MM.1S (cell line): ENCODE measurements around the gene LSAMP.

Source experiments
- DNase-seq: peaks from one replicate; pipeline ENCODE4 v3.0.0-alpha.2; 2015
- H2AFZ ChIP-seq: fragments of 300-600 bp; sonication (generic); 2 replicates; pipeline ENCODE4 v1.6.0; 2016; ENCODE audit warnings: antibody characterized with exemption, low read length
- H3F3A ChIP-seq: fragments of 300-600 bp; sonication (generic); 2 replicates; pipeline ENCODE4 v1.6.1; 2016; ENCODE audit warnings: mild to moderate bottlenecking, antibody characterized with exemption, low read length, moderate library complexity, mixed read lengths; ENCODE audit not compliant: insufficient read depth
- H3K27ac ChIP-seq: fragments of 300-600 bp; sonication (generic); 2 replicates; pipeline ENCODE4 v1.5.1; 2016; ENCODE audit warnings: mild to moderate bottlenecking, low read length
- H3K27me3 ChIP-seq: fragments of 300-600 bp; sonication (generic); replicated peaks from 2 replicates; pipeline ENCODE4 v1.6.0; 2016; ENCODE audit warnings: low read length; ENCODE audit not compliant: insufficient read depth
- H3K36me3 ChIP-seq: fragments of 300-600 bp; sonication (generic); replicated peaks from 2 replicates; pipeline ENCODE4 v1.6.1; 2016; ENCODE audit warnings: mild to moderate bottlenecking, low read length, mixed read lengths; ENCODE audit not compliant: insufficient read depth
- H3K4me1 ChIP-seq: fragments of 300-600 bp; sonication (generic); 2 replicates; pipeline ENCODE4 v1.6.1; 2016; ENCODE audit warnings: low read length, mixed read lengths
- H3K4me2 ChIP-seq: fragments of 300-600 bp; sonication (generic); 2 replicates; pipeline ENCODE4 v1.6.0; 2016; ENCODE audit warnings: low read depth, low read length
- H3K4me3 ChIP-seq: fragments of 300-600 bp; sonication (generic); 2 replicates; pipeline ENCODE4 v1.5.1; 2016; ENCODE audit warnings: low read length, mixed read lengths
- H3K79me2 ChIP-seq: fragments of 300-600 bp; sonication (generic); 2 replicates; pipeline ENCODE4 v1.6.1; 2016; ENCODE audit warnings: mixed run types, low read length, mixed read lengths
- H3K9ac ChIP-seq: fragments of 300-600 bp; sonication (generic); 2 replicates; pipeline ENCODE4 v1.6.1; 2016; ENCODE audit warnings: low read length, mixed read lengths
- H3K9me2 ChIP-seq: fragments of 300-600 bp; sonication (generic); replicated peaks from 2 replicates; pipeline ENCODE4 v1.6.1; 2016; ENCODE audit warnings: mild to moderate bottlenecking, low read length, mixed read lengths; ENCODE audit not compliant: insufficient read depth
- H3K9me3 ChIP-seq: fragments of 300-600 bp; sonication (generic); replicated peaks from 2 replicates; pipeline ENCODE4 v1.6.1; 2016; ENCODE audit warnings: mild to moderate bottlenecking, low read length, mixed read lengths; ENCODE audit not compliant: insufficient read depth
- H4K20me1 ChIP-seq: fragments of 300-600 bp; sonication (generic); 2 replicates; pipeline ENCODE4 v1.6.1; 2016; ENCODE audit warnings: mild to moderate bottlenecking, low read length, moderate library complexity, mixed read lengths; ENCODE audit not compliant: insufficient read depth
- CTCF ChIP-seq: fragments of 300-600 bp; sonication (generic); IDR thresholded peaks from 2 replicates; pipeline ENCODE4 v1.5.1; 2016; ENCODE audit warnings: antibody characterized with exemption, low read length, mixed read lengths
- EZH2 ChIP-seq: fragments of 300-600 bp; sonication (generic); optimal IDR thresholded peaks from 2 replicates; pipeline ENCODE3; 2017; ENCODE audit warnings: low read depth, mild to moderate bottlenecking, antibody characterized with exemption, low read length, mixed read lengths
- EZH2phosphoT487 ChIP-seq: fragments of 300-600 bp; sonication (generic); IDR thresholded peaks from 2 replicates; pipeline ENCODE4 v1.6.1; 2018; ENCODE audit warnings: antibody characterized with exemption, low read length

The LSAMP gene

GRCh38 chr3:116367761-116368395 is 77.4 kb downstream of the LSAMP start:
- Histone ChIP-seq H3F3A (no peaks in the 10 kb centered on the region), H3K79me2 (no peaks in the 10 kb centered on the region), H2AFZ (no peak overlapping the region), H3K27ac (no peak overlapping the region), H3K9me2 (no peaks in the 10 kb centered on the region), H3K36me3 (no peaks in the 10 kb centered on the region), H3K4me2 (no peak overlapping the region), H3K27me3 (no peaks in the 10 kb centered on the region), H4K20me1 (no peaks in the 10 kb centered on the region), H3K4me1 (no peaks in the 10 kb centered on the region), H3K9me3 (no peaks in the 10 kb centered on the region), H3K4me3 (no peak overlapping the region), H3K9ac (no peak overlapping the region)
- TF ChIP-seq EZH2, result no peak
- no peak for TF ChIP-seq CTCF
- TF ChIP-seq EZH2phosphoT487, result no peak
- DNase-seq, result no peak

GRCh38 chr3:116356056-116356455 is 89.2 kb downstream of the LSAMP start:
- no peaks in the 10 kb centered on the region for H3F3A ChIP-seq
- H3K9me2 ChIP-seq, result no peaks in the 10 kb centered on the region
- H3K9ac ChIP-seq, result no peak overlapping the region
- no peaks in the 10 kb centered on the region for H3K27me3 ChIP-seq
- no peak overlapping the region for H3K27ac ChIP-seq
- H3K9me3 ChIP-seq, result no peaks in the 10 kb centered on the region
- no peak overlapping the region for H3K4me3 ChIP-seq
- H3K79me2 ChIP-seq, result no peaks in the 10 kb centered on the region
- DNase-seq, result no peak
- H3K4me1 ChIP-seq, result no peaks in the 10 kb centered on the region
- H4K20me1 ChIP-seq, result no peaks in the 10 kb centered on the region
- H2AFZ ChIP-seq, result no peak overlapping the region
- no peak overlapping the region for H3K4me2 ChIP-seq
- no peaks in the 10 kb centered on the region for H3K36me3 ChIP-seq
- TF ChIP-seq EZH2, result no peak
- no peak for TF ChIP-seq EZH2phosphoT487

GRCh38 chr3:116354382-116354781 is 90.9 kb downstream of the LSAMP start:
- H2AFZ ChIP-seq, result no peak overlapping the region
- no peaks in the 10 kb centered on the region for H3K79me2 ChIP-seq
- H3K4me2 ChIP-seq, result no peak overlapping the region
- H3K27me3 ChIP-seq, result no peaks in the 10 kb centered on the region
- no peak overlapping the region for H3K4me3 ChIP-seq
- H3K27ac ChIP-seq, result no peak overlapping the region
- no peaks in the 10 kb centered on the region for H3K9me2 ChIP-seq
- H4K20me1 ChIP-seq, result no peaks in the 10 kb centered on the region
- H3F3A ChIP-seq, result no peaks in the 10 kb centered on the region
- H3K9ac ChIP-seq, result no peak overlapping the region
- TF ChIP-seq EZH2, result no peak
- no peak for TF ChIP-seq EZH2phosphoT487
- no peaks in the 10 kb centered on the region for H3K36me3 ChIP-seq
- H3K9me3 ChIP-seq, result no peaks in the 10 kb centered on the region
- no peaks in the 10 kb centered on the region for H3K4me1 ChIP-seq
- DNase-seq, result no peak

- no peaks in the 10 kb centered on the region for H3K9me2 ChIP-seq
- H3K4me1 ChIP-seq, result no peaks in the 10 kb centered on the region
- no peaks in the 10 kb centered on the region for H3K79me2 ChIP-seq
- no peaks in the 10 kb centered on the region for H3F3A ChIP-seq
- no peak overlapping the region for H3K9ac ChIP-seq
- no peak overlapping the region for H2AFZ ChIP-seq
- no peaks in the 10 kb centered on the region for H3K27me3 ChIP-seq
- no peaks in the 10 kb centered on the region for H3K9me3 ChIP-seq
- no peak for TF ChIP-seq EZH2
- no peak overlapping the region for H3K27ac ChIP-seq
- no peaks in the 10 kb centered on the region for H3K36me3 ChIP-seq
- H3K4me2 ChIP-seq, result no peak overlapping the region
- no peak for DNase-seq
- H3K4me3 ChIP-seq, result no peak overlapping the region
- H4K20me1 ChIP-seq, result no peaks in the 10 kb centered on the region
Observed at GRCh38 chr3:116350119-116350733, 95.1 kb downstream of the LSAMP start.
